Right kidney (tissue), 1 donor: ENCODE data around the gene LARGE1.

Experiments
- DNase-seq: peaks from one replicate; pipeline ENCODE4 v3.0.0-alpha.2; 2016

LARGE1 gene

GRCh38 chr22:33657670-33658069, 262.6 kb downstream of the LARGE1 start:
- no peak for DNase-seq

GRCh38 chr22:33656808-33657628, 263.3 kb downstream of the LARGE1 start:
- no peak for DNase-seq

- no peak for DNase-seq
These were observed 265.9 kb downstream of the LARGE1 start for GRCh38 chr22:33654173-33654895.

- no peak for DNase-seq
These were observed 266.7 kb downstream of the LARGE1 start for GRCh38 chr22:33653532-33654063.

- no peak for DNase-seq
These were observed 267.7 kb downstream of the LARGE1 start for GRCh38 chr22:33652615-33653014.

- no peak for DNase-seq
These were observed 270.0 kb downstream of the LARGE1 start for GRCh38 chr22:33650244-33650643.

- DNase-seq: no peak
These were observed 271.8 kb downstream of the LARGE1 start for GRCh38 chr22:33648478-33648877.

- no peak for DNase-seq
These were observed 279.4 kb downstream of the LARGE1 start for GRCh38 chr22:33640900-33641299.

GRCh38 chr22:33639588-33640254, 280.6 kb downstream of the LARGE1 start:
- DNase-seq: no peak

- no peak for DNase-seq
These were observed 284.5 kb downstream of the LARGE1 start for GRCh38 chr22:33635766-33636165.

- no peak for DNase-seq
These were observed 288.5 kb downstream of the LARGE1 start for GRCh38 chr22:33631777-33632176.

- DNase-seq: no peak
These were observed 294.3 kb downstream of the LARGE1 start for GRCh38 chr22:33625959-33626358.

GRCh38 chr22:33620085-33620484, 300.2 kb downstream of the LARGE1 start:
- no peak for DNase-seq

- DNase-seq: no peak
These were observed 313.8 kb downstream of the LARGE1 start for GRCh38 chr22:33606504-33606903.

GRCh38 chr22:33605666-33606065, 314.6 kb downstream of the LARGE1 start:
- no peak for DNase-seq

GRCh38 chr22:33605221-33605620, 315.1 kb downstream of the LARGE1 start:
- DNase-seq: no peak

GRCh38 chr22:33601062-33601461, 319.2 kb downstream of the LARGE1 start:
- DNase-seq: no peak

- no peak for DNase-seq
These were observed 319.7 kb downstream of the LARGE1 start for GRCh38 chr22:33600595-33600994.

GRCh38 chr22:33600113-33600512, 320.2 kb downstream of the LARGE1 start:
- no peak for DNase-seq

- DNase-seq: no peak
These were observed 320.7 kb downstream of the LARGE1 start for GRCh38 chr22:33599596-33599995.

- no peak for DNase-seq
These were observed 321.5 kb downstream of the LARGE1 start for GRCh38 chr22:33598821-33599220.

GRCh38 chr22:33597274-33597985, 322.8 kb downstream of the LARGE1 start:
- no peak for DNase-seq
